GM12891 (cell line): ENCODE results near the gene PTGR1.

Experiments used
- POLR2A ChIP-seq: IDR thresholded peaks from 2 replicates; pipeline ENCODE4 v1.6.1; 2011; ENCODE audit warnings: low read depth, low read length, control low read depth
- POLR2AphosphoS5 ChIP-seq: IDR thresholded peaks from 2 replicates; pipeline ENCODE4 v1.6.1; 2011; ENCODE audit warnings: low read depth, low read length, control low read depth
- POU2F2 ChIP-seq: IDR thresholded peaks from 2 replicates; pipeline ENCODE4 v1.6.1; 2011; ENCODE audit warnings: low read depth, mild to moderate bottlenecking, control low read depth, low read length, moderate library complexity
- SPI1 ChIP-seq: IDR thresholded peaks from 2 replicates; pipeline ENCODE4 v1.6.1; 2011; ENCODE audit warnings: low read depth, low read length, control low read depth
- TAF1 ChIP-seq: IDR thresholded peaks from 2 replicates; pipeline ENCODE4 v1.6.1; 2011; ENCODE audit warnings: low read depth, low read length, control low read depth

GRCh38 chr9:111649016-111649415, 49.6 kb upstream of the PTGR1 start:
- TF ChIP-seq TAF1 (no peak), POLR2A (no peak), POLR2AphosphoS5 (no peak), POU2F2 (no peak), SPI1 (no peak)
